Stimulated activated naive CD8-positive, alpha-beta T cell treated with anti-CD3 and anti-CD28 coated beads, Interleukin-15, Interleukin-2, amounts not matched to agents 100 ng/mL and 50 ng/mL, for 24 hours (primary cell): Measurements from ENCODE around the gene MCF2L2.

Experiments used
- H3K27ac Mint-ChIP-seq: one replicate; pipeline ENCODE4 v1.8.0; 2021; ENCODE audit warnings: mild to moderate bottlenecking, mixed read lengths
- H3K27me3 Mint-ChIP-seq: one replicate; pipeline ENCODE4 v1.8.0; 2021; ENCODE audit warnings: mixed read lengths
- H3K36me3 Mint-ChIP-seq: one replicate; pipeline ENCODE4 v1.8.0; 2021; ENCODE audit warnings: low read depth, mixed read lengths
- H3K4me1 Mint-ChIP-seq: one replicate; pipeline ENCODE4 v1.8.0; 2021; ENCODE audit warnings: low read depth, mixed read lengths
- H3K4me3 Mint-ChIP-seq: one replicate; pipeline ENCODE4 v1.8.0; 2021; ENCODE audit warnings: mild to moderate bottlenecking, mixed read lengths
- H3K9me3 Mint-ChIP-seq: one replicate; pipeline ENCODE4 v1.8.0; 2021; ENCODE audit warnings: mixed read lengths

MCF2L2 gene

GRCh38 chr3:183317886-183318865 is 110.2 kb downstream of the MCF2L2 start:
- no peaks in the 10 kb centered on the region for H3K9me3 Mint-ChIP-seq
- H3K27ac Mint-ChIP-seq = no peak overlapping the region
- no peak overlapping the region for H3K4me3 Mint-ChIP-seq
- no peaks in the 10 kb centered on the region for H3K27me3 Mint-ChIP-seq
- H3K4me1 Mint-ChIP-seq = peaks cover 16% of the 10 kb centered on the region
- no peaks in the 10 kb centered on the region for H3K36me3 Mint-ChIP-seq

- Mint-ChIP-seq H3K27ac (no peak overlapping the region), H3K9me3 (no peaks in the 10 kb centered on the region)
These were observed 111.1 kb downstream of the MCF2L2 start for GRCh38 chr3:183317271-183317670.

GRCh38 chr3:183315739-183316138 is 112.7 kb downstream of the MCF2L2 start:
- Mint-ChIP-seq H3K27ac (no peak overlapping the region), H3K27me3 (no peaks in the 10 kb centered on the region), H3K4me1 (peaks cover 19% of the 10 kb centered on the region), H3K4me3 (no peak overlapping the region), H3K9me3 (no peaks in the 10 kb centered on the region), H3K36me3 (no peaks in the 10 kb centered on the region)

More at GRCh38 chr3:183317271-183317670, 111.1 kb downstream of the MCF2L2 start:
- H3K4me1 Mint-ChIP-seq = peaks cover 19% of the 10 kb centered on the region
- H3K27me3 Mint-ChIP-seq = no peaks in the 10 kb centered on the region
- no peak overlapping the region for H3K4me3 Mint-ChIP-seq
- H3K36me3 Mint-ChIP-seq = no peaks in the 10 kb centered on the region

GRCh38 chr3:183313764-183314163 is 114.7 kb downstream of the MCF2L2 start:
- Mint-ChIP-seq H3K4me1 (peaks cover 9% of the 10 kb centered on the region), H3K27me3 (no peaks in the 10 kb centered on the region), H3K27ac (no peak overlapping the region), H3K9me3 (no peaks in the 10 kb centered on the region), H3K36me3 (no peaks in the 10 kb centered on the region), H3K4me3 (no peak overlapping the region)

- Mint-ChIP-seq H3K9me3 (no peaks in the 10 kb centered on the region), H3K27ac (peak overlapping the region; percentile 50), H3K4me3 (no peak overlapping the region), H3K4me1 (peaks cover 11% of the 10 kb centered on the region), H3K36me3 (no peaks in the 10 kb centered on the region), H3K27me3 (no peaks in the 10 kb centered on the region)
These were observed 115.1 kb downstream of the MCF2L2 start for GRCh38 chr3:183313351-183313750.

- Mint-ChIP-seq H3K4me1 (peaks cover 19% of the 10 kb centered on the region), H3K36me3 (no peaks in the 10 kb centered on the region), H3K9me3 (no peaks in the 10 kb centered on the region), H3K4me3 (no peak overlapping the region), H3K27me3 (no peaks in the 10 kb centered on the region), H3K27ac (no peak overlapping the region)
These were observed 116.0 kb downstream of the MCF2L2 start for GRCh38 chr3:183312433-183312832.

- no peak overlapping the region for H3K4me3 Mint-ChIP-seq
- H3K36me3 Mint-ChIP-seq = no peaks in the 10 kb centered on the region
- H3K9me3 Mint-ChIP-seq = no peaks in the 10 kb centered on the region
- H3K27ac Mint-ChIP-seq = no peak overlapping the region
- no peaks in the 10 kb centered on the region for H3K27me3 Mint-ChIP-seq
- H3K4me1 Mint-ChIP-seq = peaks cover 34% of the 10 kb centered on the region
These were observed 117.5 kb downstream of the MCF2L2 start for GRCh38 chr3:183310936-183311335.

- no peaks in the 10 kb centered on the region for H3K27me3 Mint-ChIP-seq
- no peak overlapping the region for H3K4me3 Mint-ChIP-seq
- peaks cover 36% of the 10 kb centered on the region for H3K4me1 Mint-ChIP-seq
- H3K36me3 Mint-ChIP-seq = no peaks in the 10 kb centered on the region
- H3K9me3 Mint-ChIP-seq = no peaks in the 10 kb centered on the region
- no peak overlapping the region for H3K27ac Mint-ChIP-seq
These were observed 119.1 kb downstream of the MCF2L2 start for GRCh38 chr3:183309276-183309675.

GRCh38 chr3:183308751-183309150 is 119.7 kb downstream of the MCF2L2 start:
- H3K27ac Mint-ChIP-seq = no peak overlapping the region
- H3K27me3 Mint-ChIP-seq = no peaks in the 10 kb centered on the region
- H3K9me3 Mint-ChIP-seq = no peaks in the 10 kb centered on the region
- no peak overlapping the region for H3K4me3 Mint-ChIP-seq
- peaks cover 32% of the 10 kb centered on the region for H3K4me1 Mint-ChIP-seq
- H3K36me3 Mint-ChIP-seq = no peaks in the 10 kb centered on the region

GRCh38 chr3:183307749-183308148 is 120.7 kb downstream of the MCF2L2 start:
- peak overlapping the region; percentile 23 for H3K27ac Mint-ChIP-seq
- H3K36me3 Mint-ChIP-seq = no peaks in the 10 kb centered on the region
- H3K9me3 Mint-ChIP-seq = no peaks in the 10 kb centered on the region
- H3K4me3 Mint-ChIP-seq = no peak overlapping the region
- H3K4me1 Mint-ChIP-seq = peaks cover 27% of the 10 kb centered on the region
- H3K27me3 Mint-ChIP-seq = no peaks in the 10 kb centered on the region

GRCh38 chr3:183306798-183307671 is 121.4 kb downstream of the MCF2L2 start:
- peak overlapping the region; percentile 24 for H3K4me3 Mint-ChIP-seq
- peaks cover 29% of the 10 kb centered on the region for H3K4me1 Mint-ChIP-seq
- H3K27ac Mint-ChIP-seq = peak overlapping the region; percentile 78
- H3K36me3 Mint-ChIP-seq = no peaks in the 10 kb centered on the region
- no peaks in the 10 kb centered on the region for H3K27me3 Mint-ChIP-seq
- no peaks in the 10 kb centered on the region for H3K9me3 Mint-ChIP-seq

GRCh38 chr3:183303690-183304089 is 124.7 kb downstream of the MCF2L2 start:
- no peaks in the 10 kb centered on the region for H3K9me3 Mint-ChIP-seq
- H3K27ac Mint-ChIP-seq = no peak overlapping the region
- no peaks in the 10 kb centered on the region for H3K27me3 Mint-ChIP-seq
- H3K4me3 Mint-ChIP-seq = no peak overlapping the region
- H3K36me3 Mint-ChIP-seq = peaks cover 5% of the 10 kb centered on the region
- H3K4me1 Mint-ChIP-seq = peaks cover 33% of the 10 kb centered on the region

- no peaks in the 10 kb centered on the region for H3K9me3 Mint-ChIP-seq
- peaks cover 5% of the 10 kb centered on the region for H3K36me3 Mint-ChIP-seq
- H3K27me3 Mint-ChIP-seq = no peaks in the 10 kb centered on the region
- H3K4me3 Mint-ChIP-seq = no peak overlapping the region
- H3K4me1 Mint-ChIP-seq = peaks cover 19% of the 10 kb centered on the region
- no peak overlapping the region for H3K27ac Mint-ChIP-seq
These were observed 126.4 kb downstream of the MCF2L2 start for GRCh38 chr3:183301937-183302580.

- Mint-ChIP-seq H3K27me3 (no peaks in the 10 kb centered on the region), H3K27ac (no peak overlapping the region), H3K4me1 (peaks cover 9% of the 10 kb centered on the region), H3K36me3 (peaks cover 11% of the 10 kb centered on the region), H3K4me3 (no peak overlapping the region), H3K9me3 (no peaks in the 10 kb centered on the region)
These were observed 127.3 kb downstream of the MCF2L2 start for GRCh38 chr3:183300996-183301562.
